ENCODE measurements around the gene DUSP18. TPM values are rescaled to one million over a fixed set of nuclear protein-coding genes. Genes with fewer than 3 reads are reported as not detected.
"Not testable (repeated sequence)": the region's sequence is repeated elsewhere in the genome, so short reads cannot be mapped to it uniquely, and the experiment has no call there.

The DUSP18 gene
- total and polyA plus RNA-seq, 2 experiments from 2014 or later = 9.5 to 12.4 TPM

- Histone ChIP-seq H2AFZ (peak overlapping the region; percentile 82), H3K36me3 (ENCODE audit: low read depth) (no peaks in the 10 kb centered on the region), H3K79me2 (ENCODE audit: insufficient read depth) (peaks cover 54% of the 10 kb centered on the region), H4K20me1 (ENCODE audit: insufficient read depth) (no peaks in the 10 kb centered on the region), H3K4me2 (ENCODE audit: unreplicated experiment) (peak overlapping the region; percentile 93), H3K4me3 (peak overlapping the region; percentile 79), H3K27me3 (replicated peaks; ENCODE audit: insufficient read depth) (no peaks in the 10 kb centered on the region), H3K9ac (peak overlapping the region; percentile 83), H3K4me1 (ENCODE audit: insufficient read depth) (peaks cover 23% of the 10 kb centered on the region), H3K9me2 (ENCODE audit: insufficient read depth) (no peaks in the 10 kb centered on the region), H3K27ac (peak overlapping the region; percentile 72), H3F3A (ENCODE audit: insufficient read depth) (peaks cover 8% of the 10 kb centered on the region; the same call in 1 of the 2 replicates), H3K9me3 (ENCODE audit: low read depth) (no peaks in the 10 kb centered on the region)
- TF ChIP-seq EZH2phosphoT487 (IDR thresholded peaks at IDR 0.05; ENCODE audit: insufficient read depth, low read depth) (no peak), EZH2 (IDR thresholded peaks at IDR 0.05; ENCODE audit: insufficient read depth, poor library complexity, severe bottlenecking) (no peak)
- in situ Hi-C loops (cut with MboI) = loop anchor here (10.0 kb wide), 2 partner anchors 118 to 268 kb away; no protein-coding TSS in a partner anchor
- WGBS, 2 experiments (ENCODE audit: low coverage in 1 of 2, low lambda C conversion rate in 2 of 2, missing lambda C conversion rate in 2 of 2) = 33 to 40% methylated on average over 30 to 40 of the region's 45 CpGs
- DNase-seq = peak; percentile 54
Observed at GRCh38 chr22:30636226-30637077, 31.2 kb downstream of the DUSP18 start.

DNA sequence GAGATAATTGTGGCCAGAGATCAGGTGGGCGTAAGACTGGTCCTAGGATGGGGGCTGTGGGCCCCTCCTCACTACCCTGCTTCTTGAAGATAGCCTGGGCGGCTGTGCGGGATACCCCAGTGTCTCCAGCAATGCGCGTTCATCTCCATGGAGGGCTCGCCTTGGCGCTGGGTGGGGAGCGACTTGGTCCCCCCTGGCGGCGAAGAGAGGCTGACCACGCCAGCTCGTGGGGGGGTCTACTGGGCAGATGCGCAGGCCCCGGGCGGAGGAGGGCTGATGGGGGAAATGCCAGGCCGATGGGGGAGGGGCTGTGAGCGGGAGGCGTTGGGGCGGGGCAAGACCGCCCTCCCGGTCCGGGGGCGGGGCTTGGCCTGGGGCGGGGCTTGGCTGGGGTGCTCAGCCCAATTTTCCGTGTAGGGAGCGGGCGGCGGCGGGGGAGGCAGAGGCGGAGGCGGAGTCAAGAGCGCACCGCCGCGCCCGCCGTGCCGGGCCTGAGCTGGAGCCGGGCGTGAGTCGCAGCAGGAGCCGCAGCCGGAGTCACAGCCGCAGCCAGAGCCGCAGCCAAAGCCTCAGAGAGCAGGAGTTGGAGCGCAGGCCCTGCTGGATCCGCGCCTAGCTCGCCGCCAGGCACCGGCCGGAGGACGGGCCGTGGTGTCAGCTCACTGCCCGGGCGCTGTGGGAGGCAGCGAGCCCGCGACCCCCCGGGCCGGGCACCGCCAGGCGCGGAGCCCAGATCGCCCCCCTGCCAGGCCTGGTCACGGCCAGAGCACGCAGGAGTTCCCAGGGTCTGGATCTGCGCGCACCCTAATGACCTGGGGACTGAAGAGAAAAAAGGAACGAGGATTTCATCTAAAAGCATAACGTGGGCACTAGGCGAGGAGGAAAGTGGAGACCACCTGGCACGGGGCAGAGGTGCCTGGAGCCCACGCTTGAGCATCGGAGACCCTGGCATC is 32.1 kb downstream of the DUSP18 start, which contains the start of gene SLC35E4:
Gene SLC35E4, plus strand, starts transcription at position 509 of the 953 bp plus-strand sequence. CDS start 670 bp downstream, outside the sequence.
- no peaks in the 10 kb centered on the region for H3K9me2 ChIP-seq (ENCODE audit: insufficient read depth)
- H3K4me3 ChIP-seq = peak within 1 kb of the TSS; percentile 79
- no peaks in the 10 kb centered on the region for H4K20me1 ChIP-seq (ENCODE audit: insufficient read depth)
- H3F3A ChIP-seq (ENCODE audit: insufficient read depth) = peaks cover 8% of the 10 kb centered on the region; the same call in 1 of the 2 replicates
- peak within 1 kb of the TSS; percentile 93 for H3K4me2 ChIP-seq (ENCODE audit: unreplicated experiment)
- peak within 1 kb of the TSS; percentile 83 for H3K9ac ChIP-seq
- TF ChIP-seq EZH2phosphoT487 (IDR thresholded peaks at IDR 0.05; ENCODE audit: insufficient read depth, low read depth) = no peak
- no peak for TF ChIP-seq EZH2 (IDR thresholded peaks at IDR 0.05; ENCODE audit: insufficient read depth, poor library complexity, severe bottlenecking)
- no peaks in the 10 kb centered on the region for H3K27me3 ChIP-seq (replicated peaks; ENCODE audit: insufficient read depth)
- in situ Hi-C loops (cut with MboI) = loop anchor here (10.0 kb wide), 2 partner anchors 119 to 269 kb away; no protein-coding TSS in a partner anchor
- H3K36me3 ChIP-seq (ENCODE audit: low read depth) = no peaks in the 10 kb centered on the region
- peaks cover 48% of the 10 kb centered on the region for H3K79me2 ChIP-seq (ENCODE audit: insufficient read depth)
- WGBS, 2 experiments (ENCODE audit: low coverage in 1 of 2, low lambda C conversion rate in 2 of 2, missing lambda C conversion rate in 2 of 2) = 1 to 2% methylated on average over 54 to 57 of the region's 75 CpGs
- no peaks in the 10 kb centered on the region for H3K9me3 ChIP-seq (ENCODE audit: low read depth)
- peak within 1 kb of the TSS; percentile 87 for H2AFZ ChIP-seq
- H3K4me1 ChIP-seq (ENCODE audit: insufficient read depth) = peaks cover 23% of the 10 kb centered on the region
- DNase-seq = peak; percentile 95
- peak within 1 kb of the TSS; percentile 72 for H3K27ac ChIP-seq

GRCh38 chr22:30634471-30635233 is 33.0 kb downstream of the DUSP18 start:
- Histone ChIP-seq H4K20me1 (ENCODE audit: insufficient read depth) (no peaks in the 10 kb centered on the region), H2AFZ (peak overlapping the region; percentile 87), H3K4me2 (ENCODE audit: unreplicated experiment) (peak overlapping the region; percentile 93), H3K4me3 (peak overlapping the region; percentile 79), H3K36me3 (ENCODE audit: low read depth) (no peaks in the 10 kb centered on the region), H3F3A (ENCODE audit: insufficient read depth) (peaks cover 8% of the 10 kb centered on the region; the same call in 1 of the 2 replicates), H3K27ac (peak overlapping the region; percentile 72), H3K9me3 (ENCODE audit: low read depth) (no peaks in the 10 kb centered on the region), H3K9me2 (ENCODE audit: insufficient read depth) (no peaks in the 10 kb centered on the region), H3K79me2 (ENCODE audit: insufficient read depth) (peaks cover 39% of the 10 kb centered on the region), H3K9ac (peak overlapping the region; percentile 57), H3K27me3 (replicated peaks; ENCODE audit: insufficient read depth) (no peaks in the 10 kb centered on the region), H3K4me1 (ENCODE audit: insufficient read depth) (peaks cover 23% of the 10 kb centered on the region)
- in situ Hi-C loops (cut with MboI) = loop anchor here (10.0 kb wide), 2 partner anchors 120 to 270 kb away; no protein-coding TSS in a partner anchor
- DNase-seq = peak; percentile 92
- WGBS, 2 experiments (ENCODE audit: low coverage in 1 of 2, low lambda C conversion rate in 2 of 2, missing lambda C conversion rate in 2 of 2) = 16 to 17% methylated on average over 19 to 29 of the region's 29 CpGs
- no peak for TF ChIP-seq EZH2phosphoT487 (IDR thresholded peaks at IDR 0.05; ENCODE audit: insufficient read depth, low read depth)
- TF ChIP-seq EZH2 (IDR thresholded peaks at IDR 0.05; ENCODE audit: insufficient read depth, poor library complexity, severe bottlenecking) = no peak

GRCh38 chr22:30631469-30631868 is 36.2 kb downstream of the DUSP18 start:
- not testable (repeated sequence) for H3K9me2 ChIP-seq (ENCODE audit: insufficient read depth); H3K4me2 ChIP-seq (ENCODE audit: unreplicated experiment); H3K79me2 ChIP-seq (ENCODE audit: insufficient read depth); H3K27me3 ChIP-seq (replicated peaks; ENCODE audit: insufficient read depth); H3K27ac ChIP-seq; H3F3A ChIP-seq (ENCODE audit: insufficient read depth); H3K9ac ChIP-seq; H2AFZ ChIP-seq; H3K4me3 ChIP-seq; H3K9me3 ChIP-seq (ENCODE audit: low read depth); H3K4me1 ChIP-seq (ENCODE audit: insufficient read depth); H4K20me1 ChIP-seq (ENCODE audit: insufficient read depth); DNase-seq; H3K36me3 ChIP-seq (ENCODE audit: low read depth)
- in situ Hi-C loops (cut with MboI) = loop anchor here (10.0 kb wide), 2 partner anchors 123 to 273 kb away; no protein-coding TSS in a partner anchor
- WGBS, 2 experiments (ENCODE audit: low coverage in 1 of 2, low lambda C conversion rate in 2 of 2, missing lambda C conversion rate in 2 of 2) = 73 to 89% methylated on average over 2 to 9 of the region's 31 CpGs
